ENCODE measurements around the gene FER1L5. TPM values are rescaled to one million over a fixed set of nuclear protein-coding genes. Genes with fewer than 3 reads are reported as not detected.

The FER1L5 gene
- polyA plus RNA-seq, 1 of the 3 experiments (the other 2 are of a cell fraction): 0.02 TPM

DNA sequence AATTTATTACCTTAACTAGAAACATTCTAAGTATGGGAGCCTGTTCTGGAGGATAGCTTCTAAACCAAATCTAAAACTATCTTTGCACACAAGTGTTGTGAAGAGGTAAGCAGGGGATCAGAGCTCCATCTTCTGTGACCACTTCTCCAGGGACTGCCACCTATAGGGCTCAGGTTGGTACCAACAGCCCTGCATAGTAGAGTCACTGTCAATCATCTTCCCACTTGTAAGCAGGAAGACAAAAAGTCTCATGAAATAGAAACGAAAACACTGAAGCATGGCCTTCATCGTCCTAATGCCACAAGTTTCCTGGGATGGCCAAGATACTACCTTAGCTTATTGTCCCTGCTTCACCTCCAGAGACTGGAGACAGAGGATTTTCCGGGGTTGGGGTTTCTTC, 48.3 kb upstream of the FER1L5 start:
- H3K4me3 ChIP-seq (ENCODE audit: low read depth in 2 of 2, low read length in 1 of 2): no peak overlapping the region
- H3K9me2 ChIP-seq: no peaks in the 10 kb centered on the region
- no peaks in the 10 kb centered on the region for H3K9me3 ChIP-seq
- H2AFZ ChIP-seq (ENCODE audit: low read depth): no peak overlapping the region
- POLR2A ChIA-PET: no interaction called here
- no peaks in the 10 kb centered on the region for H4K20me1 ChIP-seq (ENCODE audit: insufficient read depth)
- DNase-seq: no peak
- no peak overlapping the region for H3K4me2 ChIP-seq
- TF ChIP-seq ELF1 (IDR thresholded peaks at IDR 0.05) (no peak), NRF1 (IDR thresholded peaks at IDR 0.05; ENCODE audit: low read depth, low read length) (no peak), FOXM1 (IDR thresholded peaks at IDR 0.05; ENCODE audit: low read depth) (no peak), NFIC (IDR thresholded peaks at IDR 0.05; ENCODE audit: borderline replicate concordance) (no peak)
- TF ChIP-seq, protein P1, sequence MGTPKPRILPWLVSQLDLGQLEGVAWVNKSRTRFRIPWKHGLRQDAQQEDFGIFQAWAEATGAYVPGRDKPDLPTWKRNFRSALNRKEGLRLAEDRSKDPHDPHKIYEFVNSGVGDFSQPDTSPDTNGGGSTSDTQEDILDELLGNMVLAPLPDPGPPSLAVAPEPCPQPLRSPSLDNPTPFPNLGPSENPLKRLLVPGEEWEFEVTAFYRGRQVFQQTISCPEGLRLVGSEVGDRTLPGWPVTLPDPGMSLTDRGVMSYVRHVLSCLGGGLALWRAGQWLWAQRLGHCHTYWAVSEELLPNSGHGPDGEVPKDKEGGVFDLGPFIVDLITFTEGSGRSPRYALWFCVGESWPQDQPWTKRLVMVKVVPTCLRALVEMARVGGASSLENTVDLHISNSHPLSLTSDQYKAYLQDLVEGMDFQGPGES (IDR thresholded peaks at IDR 0.05; ENCODE audit: low read depth, low read length): no peak
- TF ChIP-seq, protein P2, sequence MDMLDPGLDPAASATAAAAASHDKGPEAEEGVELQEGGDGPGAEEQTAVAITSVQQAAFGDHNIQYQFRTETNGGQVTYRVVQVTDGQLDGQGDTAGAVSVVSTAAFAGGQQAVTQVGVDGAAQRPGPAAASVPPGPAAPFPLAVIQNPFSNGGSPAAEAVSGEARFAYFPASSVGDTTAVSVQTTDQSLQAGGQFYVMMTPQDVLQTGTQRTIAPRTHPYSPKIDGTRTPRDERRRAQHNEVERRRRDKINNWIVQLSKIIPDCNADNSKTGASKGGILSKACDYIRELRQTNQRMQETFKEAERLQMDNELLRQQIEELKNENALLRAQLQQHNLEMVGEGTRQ (IDR thresholded peaks at IDR 0.05; ENCODE audit: borderline replicate concordance, low read depth, low read length): no peak
- TF ChIP-seq, protein P3, sequence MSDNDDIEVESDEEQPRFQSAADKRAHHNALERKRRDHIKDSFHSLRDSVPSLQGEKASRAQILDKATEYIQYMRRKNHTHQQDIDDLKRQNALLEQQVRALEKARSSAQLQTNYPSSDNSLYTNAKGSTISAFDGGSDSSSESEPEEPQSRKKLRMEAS (IDR thresholded peaks at IDR 0.05; ENCODE audit: low read depth): no peak
- H3K27me3 ChIP-seq (ENCODE audit: insufficient read depth): no peaks in the 10 kb centered on the region
- H3K27ac ChIP-seq (ENCODE audit: low read depth in 2 of 2, low read length in 1 of 2): no peak overlapping the region
- H3K4me1 ChIP-seq (ENCODE audit: control insufficient read depth in 1 of 2, insufficient read depth in 2 of 2, low read depth in 1 of 2, low read length in 1 of 2): no peaks in the 10 kb centered on the region
- CTCF ChIA-PET: interaction anchor here (0.6 to 2.4 kb wide), 3 partner anchors 30 to 124 kb away, joined by 3 to 6 read pairs (median 3); no protein-coding TSS in a partner anchor
- H3F3A ChIP-seq (replicated peaks; ENCODE audit: insufficient read depth): no peaks in the 10 kb centered on the region
- no peaks in the 10 kb centered on the region for H3K79me2 ChIP-seq (ENCODE audit: insufficient read depth)
- 90% methylated on average over 3 of the region's 3 CpGs for WGBS (ENCODE audit: low lambda C conversion rate)
- H3K36me3 ChIP-seq (replicated peaks in 1 of 2; ENCODE audit: control insufficient read depth in 1 of 2, insufficient read depth in 2 of 2, low read length in 1 of 2): peaks cover 44 to 61% of the 10 kb centered on the region in 2 experiments
- no peak overlapping the region for H3K9ac ChIP-seq

DNA sequence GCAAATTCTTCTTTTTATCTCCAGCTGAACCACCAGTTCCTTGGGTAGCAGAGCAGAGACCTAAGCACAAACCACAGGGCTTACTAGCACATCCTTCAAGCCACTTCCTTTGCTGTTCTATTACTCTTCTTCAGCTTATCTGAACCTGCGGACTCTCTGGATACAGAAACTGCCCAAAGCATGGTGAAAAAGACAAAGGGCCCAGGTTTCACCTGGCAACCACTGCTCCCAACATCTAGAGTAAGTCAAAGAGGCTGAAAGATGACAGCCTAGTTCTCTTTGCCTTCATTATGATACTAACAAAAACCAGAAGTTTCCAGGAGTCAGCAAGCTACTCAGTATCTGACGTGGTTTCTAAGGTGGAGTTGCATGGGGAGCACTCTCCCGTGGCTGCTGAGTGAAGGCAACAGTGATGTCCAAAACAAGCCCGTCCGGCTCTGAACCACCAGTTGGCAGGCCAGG, 47.8 kb upstream of the FER1L5 start:
- H3K36me3 ChIP-seq (replicated peaks in 1 of 2; ENCODE audit: control insufficient read depth in 1 of 2, insufficient read depth in 2 of 2, low read length in 1 of 2): peaks cover 46 to 66% of the 10 kb centered on the region in 2 experiments
- no peaks in the 10 kb centered on the region for H4K20me1 ChIP-seq (ENCODE audit: insufficient read depth)
- no peaks in the 10 kb centered on the region for H3K79me2 ChIP-seq (ENCODE audit: insufficient read depth)
- H3K27ac ChIP-seq (ENCODE audit: low read depth in 2 of 2, low read length in 1 of 2): no peak overlapping the region
- H2AFZ ChIP-seq (ENCODE audit: low read depth): no peak overlapping the region
- no peaks in the 10 kb centered on the region for H3K9me3 ChIP-seq
- no peak overlapping the region for H3K9ac ChIP-seq
- ChIA-PET CTCF (interaction anchor here (0.6 to 2.4 kb wide), 5 partner anchors 10 to 124 kb away, joined by 3 to 6 read pairs (median 3); no protein-coding TSS in a partner anchor), POLR2A (no interaction called here)
- no peak for DNase-seq
- no peaks in the 10 kb centered on the region for H3F3A ChIP-seq (replicated peaks; ENCODE audit: insufficient read depth)
- H3K27me3 ChIP-seq (ENCODE audit: insufficient read depth): no peaks in the 10 kb centered on the region
- no peak overlapping the region for H3K4me3 ChIP-seq (ENCODE audit: low read depth in 2 of 2, low read length in 1 of 2)
- no peaks in the 10 kb centered on the region for H3K4me1 ChIP-seq (ENCODE audit: control insufficient read depth in 1 of 2, insufficient read depth in 2 of 2, low read depth in 1 of 2, low read length in 1 of 2)
- 100% methylated on average over 5 of the region's 5 CpGs for WGBS (ENCODE audit: low lambda C conversion rate)
- H3K9me2 ChIP-seq: no peaks in the 10 kb centered on the region
- H3K4me2 ChIP-seq: no peak overlapping the region
- TF ChIP-seq EZH2phosphoT487 (IDR thresholded peaks at IDR 0.05; ENCODE audit: borderline replicate concordance, low read depth) (no peak), MEF2A (IDR thresholded peaks at IDR 0.05; ENCODE audit: borderline replicate concordance, low read depth) (no peak), RAD21 (IDR thresholded peaks at IDR 0.05; ENCODE audit: low read length) (no peak), ELF1 (IDR thresholded peaks at IDR 0.05) (no peak), GATA2 (CRISPR knock-in tag; IDR thresholded peaks at IDR 0.05) (no peak), NFIC (IDR thresholded peaks at IDR 0.05; ENCODE audit: borderline replicate concordance) (no peak), TEAD4 (IDR thresholded peaks at IDR 0.05; ENCODE audit: borderline replicate concordance, insufficient read depth) (no peak), FOXM1 (IDR thresholded peaks at IDR 0.05; ENCODE audit: low read depth) (no peak), POLR2AphosphoS5 (IDR thresholded peaks at IDR 0.05; ENCODE audit: low read depth, low read length) (no peak), RFX5 (IDR thresholded peaks at IDR 0.05; ENCODE audit: low read length) (no peak), YY1 (IDR thresholded peaks at IDR 0.05; ENCODE audit: low read depth) (no peak)
- TF ChIP-seq, protein P4, sequence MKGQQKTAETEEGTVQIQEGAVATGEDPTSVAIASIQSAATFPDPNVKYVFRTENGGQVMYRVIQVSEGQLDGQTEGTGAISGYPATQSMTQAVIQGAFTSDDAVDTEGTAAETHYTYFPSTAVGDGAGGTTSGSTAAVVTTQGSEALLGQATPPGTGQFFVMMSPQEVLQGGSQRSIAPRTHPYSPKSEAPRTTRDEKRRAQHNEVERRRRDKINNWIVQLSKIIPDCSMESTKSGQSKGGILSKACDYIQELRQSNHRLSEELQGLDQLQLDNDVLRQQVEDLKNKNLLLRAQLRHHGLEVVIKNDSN (IDR thresholded peaks at IDR 0.05; ENCODE audit: borderline replicate concordance, low read depth): no peak
- TF ChIP-seq, protein P5, sequence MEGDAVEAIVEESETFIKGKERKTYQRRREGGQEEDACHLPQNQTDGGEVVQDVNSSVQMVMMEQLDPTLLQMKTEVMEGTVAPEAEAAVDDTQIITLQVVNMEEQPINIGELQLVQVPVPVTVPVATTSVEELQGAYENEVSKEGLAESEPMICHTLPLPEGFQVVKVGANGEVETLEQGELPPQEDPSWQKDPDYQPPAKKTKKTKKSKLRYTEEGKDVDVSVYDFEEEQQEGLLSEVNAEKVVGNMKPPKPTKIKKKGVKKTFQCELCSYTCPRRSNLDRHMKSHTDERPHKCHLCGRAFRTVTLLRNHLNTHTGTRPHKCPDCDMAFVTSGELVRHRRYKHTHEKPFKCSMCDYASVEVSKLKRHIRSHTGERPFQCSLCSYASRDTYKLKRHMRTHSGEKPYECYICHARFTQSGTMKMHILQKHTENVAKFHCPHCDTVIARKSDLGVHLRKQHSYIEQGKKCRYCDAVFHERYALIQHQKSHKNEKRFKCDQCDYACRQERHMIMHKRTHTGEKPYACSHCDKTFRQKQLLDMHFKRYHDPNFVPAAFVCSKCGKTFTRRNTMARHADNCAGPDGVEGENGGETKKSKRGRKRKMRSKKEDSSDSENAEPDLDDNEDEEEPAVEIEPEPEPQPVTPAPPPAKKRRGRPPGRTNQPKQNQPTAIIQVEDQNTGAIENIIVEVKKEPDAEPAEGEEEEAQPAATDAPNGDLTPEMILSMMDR (IDR thresholded peaks at IDR 0.05): no peak
- TF ChIP-seq, protein P1 (IDR thresholded peaks at IDR 0.05; ENCODE audit: low read depth, low read length): no peak
- TF ChIP-seq, protein P3 (IDR thresholded peaks at IDR 0.05; ENCODE audit: low read depth): no peak
- TF ChIP-seq, protein P2 (IDR thresholded peaks at IDR 0.05; ENCODE audit: borderline replicate concordance, low read depth, low read length): no peak
